ENCODE results near the gene PHLDA1. TPM values are rescaled to one million over a fixed set of nuclear protein-coding genes. Genes with fewer than 3 reads are reported as not detected.

The PHLDA1 gene
- total RNA-seq, 3 donors from 2014 or later (not counting 1 experiment from before 2014, with no cell fraction given): 11.1 to 24.0 (median 19.1) TPM

GRCh38 chr12:76041406-76041805 is 9.8 kb upstream of the PHLDA1 start:
- no peaks in the 10 kb centered on the region for H3K36me3 ChIP-seq (ENCODE audit: control insufficient read depth, insufficient read depth, low read length)
- no peaks in the 10 kb centered on the region for H3K27me3 ChIP-seq (ENCODE audit: control insufficient read depth, insufficient read depth, low read length)
- Mint-ChIP-seq H3K4me3 (no peak overlapping the region), H3K27me3 (ENCODE audit: low read depth in 2 of 2) (no peaks in the 10 kb centered on the region), H3K9me3 (no peaks in the 10 kb centered on the region), H3K27ac (no peak overlapping the region), H3K36me3 (no peaks in the 10 kb centered on the region), H3K4me1 (peaks cover 0 to 6% of the 10 kb centered on the region in 2 donors)
- intact Hi-C loops (cut with micrococcal nuclease): no loop called here
- H3K4me1 ChIP-seq (ENCODE audit: control insufficient read depth, insufficient read depth, low read length): peaks cover 2% of the 10 kb centered on the region
- no peak for DNase-seq
- no peak overlapping the region for H3K4me3 ChIP-seq (ENCODE audit: low read length)
- no peak overlapping the region for H3K27ac ChIP-seq (ENCODE audit: low read length)
- no peaks in the 10 kb centered on the region for H3K9me3 ChIP-seq (ENCODE audit: control insufficient read depth, insufficient read depth, low read length)
- 97% methylated on average over 2 of the region's 2 CpGs for WGBS (ENCODE audit: insufficient coverage)
- ATAC-seq: no peak
- TF ChIP-seq, protein P1, sequence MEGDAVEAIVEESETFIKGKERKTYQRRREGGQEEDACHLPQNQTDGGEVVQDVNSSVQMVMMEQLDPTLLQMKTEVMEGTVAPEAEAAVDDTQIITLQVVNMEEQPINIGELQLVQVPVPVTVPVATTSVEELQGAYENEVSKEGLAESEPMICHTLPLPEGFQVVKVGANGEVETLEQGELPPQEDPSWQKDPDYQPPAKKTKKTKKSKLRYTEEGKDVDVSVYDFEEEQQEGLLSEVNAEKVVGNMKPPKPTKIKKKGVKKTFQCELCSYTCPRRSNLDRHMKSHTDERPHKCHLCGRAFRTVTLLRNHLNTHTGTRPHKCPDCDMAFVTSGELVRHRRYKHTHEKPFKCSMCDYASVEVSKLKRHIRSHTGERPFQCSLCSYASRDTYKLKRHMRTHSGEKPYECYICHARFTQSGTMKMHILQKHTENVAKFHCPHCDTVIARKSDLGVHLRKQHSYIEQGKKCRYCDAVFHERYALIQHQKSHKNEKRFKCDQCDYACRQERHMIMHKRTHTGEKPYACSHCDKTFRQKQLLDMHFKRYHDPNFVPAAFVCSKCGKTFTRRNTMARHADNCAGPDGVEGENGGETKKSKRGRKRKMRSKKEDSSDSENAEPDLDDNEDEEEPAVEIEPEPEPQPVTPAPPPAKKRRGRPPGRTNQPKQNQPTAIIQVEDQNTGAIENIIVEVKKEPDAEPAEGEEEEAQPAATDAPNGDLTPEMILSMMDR (IDR thresholded peaks at IDR 0.05): no peak

GRCh38 chr12:76040461-76040860 is 8.9 kb upstream of the PHLDA1 start:
- no peak overlapping the region for H3K27ac ChIP-seq (ENCODE audit: low read length)
- Mint-ChIP-seq H3K4me3 (no peak overlapping the region), H3K27ac (no peak overlapping the region)

GRCh38 chr12:76038176-76038575 is 6.6 kb upstream of the PHLDA1 start:
- Mint-ChIP-seq H3K4me1 (peaks cover under 1 to 6% of the 10 kb centered on the region in 2 donors), H3K9me3 (no peaks in the 10 kb centered on the region), H3K4me3 (no peak overlapping the region), H3K27me3 (ENCODE audit: low read depth in 2 of 2) (no peaks in the 10 kb centered on the region), H3K27ac (no peak overlapping the region), H3K36me3 (no peaks in the 10 kb centered on the region)
- DNase-seq: no peak
- Histone ChIP-seq H3K27ac (ENCODE audit: low read length) (no peak overlapping the region), H3K4me3 (ENCODE audit: low read length) (no peak overlapping the region), H3K9me3 (ENCODE audit: control insufficient read depth, insufficient read depth, low read length) (no peaks in the 10 kb centered on the region), H3K36me3 (ENCODE audit: control insufficient read depth, insufficient read depth, low read length) (no peaks in the 10 kb centered on the region), H3K4me1 (ENCODE audit: control insufficient read depth, insufficient read depth, low read length) (peaks cover 2% of the 10 kb centered on the region), H3K27me3 (ENCODE audit: control insufficient read depth, insufficient read depth, low read length) (no peaks in the 10 kb centered on the region)
- TF ChIP-seq, protein P1 (IDR thresholded peaks at IDR 0.05): no peak
- intact Hi-C loops (cut with micrococcal nuclease): no loop called here
- ATAC-seq: no peak
- WGBS (ENCODE audit: insufficient coverage): 67% methylated on average over 2 of the region's 2 CpGs

More at GRCh38 chr12:76040461-76040860, 8.9 kb upstream of the PHLDA1 start:
- Histone ChIP-seq H3K9me3 (ENCODE audit: control insufficient read depth, insufficient read depth, low read length) (no peaks in the 10 kb centered on the region), H3K4me3 (ENCODE audit: low read length) (no peak overlapping the region), H3K36me3 (ENCODE audit: control insufficient read depth, insufficient read depth, low read length) (no peaks in the 10 kb centered on the region), H3K4me1 (ENCODE audit: control insufficient read depth, insufficient read depth, low read length) (peaks cover 2% of the 10 kb centered on the region), H3K27me3 (ENCODE audit: control insufficient read depth, insufficient read depth, low read length) (no peaks in the 10 kb centered on the region)
- Mint-ChIP-seq H3K4me1 (peaks cover 0 to 6% of the 10 kb centered on the region in 2 donors), H3K9me3 (no peaks in the 10 kb centered on the region), H3K36me3 (no peaks in the 10 kb centered on the region), H3K27me3 (ENCODE audit: low read depth in 2 of 2) (no peaks in the 10 kb centered on the region)
- ATAC-seq (no peak), DNase-seq (no peak)
- TF ChIP-seq, protein P1 (IDR thresholded peaks at IDR 0.05): no peak
- WGBS (ENCODE audit: insufficient coverage): 89% methylated on average over 4 of the region's 4 CpGs
- intact Hi-C loops (cut with micrococcal nuclease): no loop called here

Data from natural killer cell (primary cell).